B cell (primary cell): ENCODE measurements around the gene NCDN. TPM values are rescaled to one million over a fixed set of nuclear protein-coding genes. Genes with fewer than 3 reads are reported as not detected.

Source experiments
- ATAC-seq: fragments of 200-7000 bp; cut with Tn5 transposase; one replicate; pipeline ENCODE4 v1.10.0; 2021; ENCODE audit warnings: low read depth, mild to moderate bottlenecking, moderate number of reproducible peaks, moderate library complexity
- CTCF ChIA-PET: fragments of 350-600 bp; sonication (Branson Sonifier 250); formaldehyde crosslinking; loops from one replicate; lab custom pipeline; 2021; ENCODE audit warnings: antibody characterized with exemption, inconsistent platforms; lab: Charles Lee
- POLR2A ChIA-PET: fragments of 350-600 bp; sonication (Branson Sonifier 250); formaldehyde crosslinking; loops from one replicate; lab custom pipeline; 2021; ENCODE audit warnings: antibody characterized with exemption; lab: Charles Lee
- DNase-seq: peaks from one replicate; pipeline ENCODE4 v3.0.0; 2013
- H2AFZ ChIP-seq: 2 replicates; pipeline ENCODE4 v1.6.1; 2012; ENCODE audit warnings: mild to moderate bottlenecking, low read depth, low read length; ENCODE audit not compliant: insufficient read depth, poor library complexity, severe bottlenecking
- H3K27ac ChIP-seq, 2 donors: 1 replicate in 1 of 2; 2 replicates in 1 of 2; pipeline ENCODE4 v1.5.1; 2012 to 2013; ENCODE audit warnings: low read length in 2 of 2, mild to moderate bottlenecking in 2 of 2, moderate library complexity in 1 of 2
- H3K27me3 ChIP-seq, 4 experiments: fragments of 200-600 bp in 1 of 4; sonication (generic) in 1 of 4; replicated peaks in 1 of 4; 1 replicate in 2 of 4; 2 replicates in 2 of 4; pipeline versions ENCODE4 v1.6.1 to v1.7.0; 2013 to 2016; ENCODE audit warnings: low read length in 3 of 4, mild to moderate bottlenecking in 2 of 4, mixed read lengths in 1 of 4, moderate library complexity in 1 of 4; ENCODE audit not compliant: insufficient read depth in 4 of 4, control insufficient read depth in 3 of 4; ENCODE audit errors: control extremely low read depth in 1 of 4
- H3K36me3 ChIP-seq, 2 experiments: replicated peaks in 1 of 2; 1 replicate in 1 of 2; 2 replicates in 1 of 2; pipeline versions ENCODE4 v1.6.1 to v1.7.1; 2013; ENCODE audit warnings: low read length in 1 of 2; ENCODE audit not compliant: insufficient read depth in 2 of 2, control insufficient read depth in 1 of 2; ENCODE audit errors: control extremely low read depth in 1 of 2, extremely low read depth in 1 of 2
- H3K4me1 ChIP-seq, 2 donors: fragments of 200-600 bp in 1 of 2; sonication (generic) in 1 of 2; 1 replicate in 1 of 2; 2 replicates in 1 of 2; pipeline versions ENCODE4 v1.5.1 to v1.6.1; 2013 to 2017; ENCODE audit warnings: low read length in 2 of 2; ENCODE audit not compliant: control insufficient read depth in 2 of 2, insufficient read depth in 2 of 2
- H3K4me2 ChIP-seq: replicated peaks from 2 replicates; pipeline ENCODE3; 2012; ENCODE audit warnings: mild to moderate bottlenecking, low read depth, low read length; ENCODE audit not compliant: poor library complexity, severe bottlenecking
- H3K4me3 ChIP-seq, 5 experiments: fragments of 200-600 bp in 1 of 5; sonication (generic) in 1 of 5; 1 replicate in 3 of 5; 2 replicates in 2 of 5; pipeline versions ENCODE4 v1.5.1 to v1.7.0; 2011 to 2016; ENCODE audit warnings: low read length in 4 of 5, mild to moderate bottlenecking in 4 of 5, low read depth in 2 of 5, control low read depth in 1 of 5, moderate library complexity in 1 of 5; ENCODE audit not compliant: insufficient read depth in 1 of 5; ENCODE audit errors: control extremely low read depth in 1 of 5, extremely low read depth in 1 of 5
- H3K79me2 ChIP-seq: fragments of 200-600 bp; sonication (generic); one replicate; pipeline ENCODE4 v1.6.0; 2016; ENCODE audit warnings: low read length; ENCODE audit not compliant: control insufficient read depth, insufficient read depth
- H3K9ac ChIP-seq: fragments of 200-600 bp; sonication (generic); 2 replicates; pipeline ENCODE4 v1.6.1; 2017; ENCODE audit warnings: mild to moderate bottlenecking, low read length, moderate library complexity
- H3K9me3 ChIP-seq, 3 donors: one replicate each; pipeline versions ENCODE4 v1.6.1 to v1.7.1; 2013; ENCODE audit warnings: low read length in 2 of 3; ENCODE audit not compliant: control insufficient read depth in 2 of 3, insufficient read depth in 1 of 3; ENCODE audit errors: control extremely low read depth in 1 of 3
- H4K20me1 ChIP-seq: 2 replicates; pipeline ENCODE4 v1.6.0; 2012; ENCODE audit warnings: mild to moderate bottlenecking, low read length; ENCODE audit not compliant: insufficient read depth, control insufficient read depth, poor library complexity, severe bottlenecking
- H3K27ac Mint-ChIP-seq: one replicate; pipeline ENCODE4 v1.8.0; 2021; ENCODE audit warnings: mixed read lengths
- H3K27me3 Mint-ChIP-seq: one replicate; pipeline ENCODE4 v1.8.0; 2021; ENCODE audit warnings: mixed read lengths
- H3K4me1 Mint-ChIP-seq: one replicate; pipeline ENCODE4 v1.8.0; 2021; ENCODE audit warnings: mixed read lengths
- H3K4me3 Mint-ChIP-seq: one replicate; pipeline ENCODE4 v1.8.0; 2021; ENCODE audit warnings: mixed read lengths
- H3K9me3 Mint-ChIP-seq: one replicate; pipeline ENCODE4 v1.8.0; 2022; ENCODE audit warnings: mixed read lengths; ENCODE audit not compliant: insufficient read depth
- CTCF ChIP-seq: fragments of 200-600 bp; IDR thresholded peaks from one replicate; pipeline ENCODE4 v1.8.0; 2022; ENCODE audit warnings: antibody characterized with exemption, mild to moderate bottlenecking
- EZH2 ChIP-seq: IDR thresholded peaks from 2 replicates; pipeline ENCODE4 v1.6.1; 2012; ENCODE audit warnings: borderline replicate concordance, low read depth, mild to moderate bottlenecking, moderate library complexity, low read length; ENCODE audit not compliant: insufficient read depth, poor library complexity, severe bottlenecking
- WGBS: methylation state at CpG from one replicate; pipeline ENCODE4 v1.1.5; 2013; ENCODE audit warnings: missing lambda C conversion rate; ENCODE audit not compliant: insufficient coverage; 5-methylcytosine and 5-hydroxymethylcytosine counted together
- intact Hi-C: fragments of 100-400 bp; cut with micrococcal nuclease; formaldehyde crosslinking; loops from one replicate; pipeline ENCODE4 v1.10.0; 2022
- polyA plus RNA-seq: library from polyadenylated mRNA; depleted of rRNA; stranded (reverse); fragments of >200 nt; gene quantifications from 2 replicates; pipeline ENCODE4 v1.2.3, GENCODE V29; 2012
- total RNA-seq, 2 donors: library from RNA; stranded (reverse); fragments of 120-200 nt in 1 of 2; gene quantifications; 1 replicate in 1 of 2; 2 replicates in 1 of 2; pipeline versions ENCODE4 v1.2.3 to v1.2.4, GENCODE V29; 2013 to 2022

The NCDN gene
- total and polyA plus RNA-seq, 2 donors (not counting 1 experiment from before 2014, with no cell fraction given), result 13.6 to 19.8 TPM

GRCh38 chr1:35567947-35568558 lies 10.5 kb downstream of the NCDN start:
- Histone ChIP-seq H3K4me3 (no peak overlapping the region), H2AFZ (no peak overlapping the region), H3K79me2 (no peaks in the 10 kb centered on the region), H3K27ac (no peak overlapping the region), H3K4me2 (no peak overlapping the region), H3K27me3 (peaks cover 0 to 7% (median 3%) of the 10 kb centered on the region in 4 experiments), H3K9me3 (no peaks in the 10 kb centered on the region), H4K20me1 (peaks cover 7% of the 10 kb centered on the region), H3K4me1 (peaks cover 0 to 2% of the 10 kb centered on the region in 2 donors), H3K9ac (no peak overlapping the region), H3K36me3 (peaks cover 0 to 5% of the 10 kb centered on the region in 2 experiments)
- ChIA-PET POLR2A (interaction anchor here (0.6 to 0.7 kb wide), 2 partner anchors 11 to 262 kb away, joined by 3 to 11 read pairs; partner anchors contain the start of gene KIAA0319L), CTCF (interaction anchor here (0.7 to 10.5 kb wide), 28 partner anchors 8 to 258 kb away, joined by 3 to 126 read pairs (median 6); partner anchors contain the start of genes C1orf216, CLSPN, KIAA0319L and NCDN)
- Mint-ChIP-seq H3K4me1 (peaks cover 13% of the 10 kb centered on the region), H3K27ac (no peak overlapping the region), H3K27me3 (peaks cover 17% of the 10 kb centered on the region), H3K9me3 (no peaks in the 10 kb centered on the region), H3K4me3 (no peak overlapping the region)
- no peak for TF ChIP-seq EZH2
- no peak for TF ChIP-seq CTCF
- no peak for ATAC-seq
- intact Hi-C loops, result no loop called here
- no peak for DNase-seq
- 95% methylated on average over 9 of the region's 9 CpGs for WGBS

GRCh38 chr1:35568975-35569395 lies 11.4 kb downstream of the NCDN start:
- Histone ChIP-seq H4K20me1 (peaks cover 7% of the 10 kb centered on the region), H3K79me2 (no peaks in the 10 kb centered on the region), H3K36me3 (peaks cover 0 to 5% of the 10 kb centered on the region in 2 experiments), H2AFZ (no peak overlapping the region), H3K4me2 (no peak overlapping the region), H3K4me3 (no peak overlapping the region), H3K4me1 (peaks cover 6 to 8% of the 10 kb centered on the region in 2 donors), H3K27ac (no peak overlapping the region), H3K9me3 (no peaks in the 10 kb centered on the region), H3K27me3 (peaks cover 0 to 13% (median 6%) of the 10 kb centered on the region in 4 experiments), H3K9ac (no peak overlapping the region)
- Mint-ChIP-seq H3K4me3 (no peak overlapping the region), H3K27ac (no peak overlapping the region), H3K27me3 (peaks cover 17% of the 10 kb centered on the region), H3K9me3 (no peaks in the 10 kb centered on the region), H3K4me1 (peaks cover 15% of the 10 kb centered on the region)
- ChIA-PET POLR2A (no interaction called here), CTCF (interaction anchor here (0.6 to 10.5 kb wide), 38 partner anchors 9 to 257 kb away, joined by 3 to 126 read pairs (median 4); partner anchors contain the start of genes C1orf216, CLSPN, KIAA0319L and NCDN)
- ATAC-seq, result peak; percentile 77
- DNase-seq, result peak; percentile 77
- no peak for TF ChIP-seq EZH2
- peak; percentile 91 for TF ChIP-seq CTCF
- intact Hi-C loops, result loop anchor here (1.0 kb wide), 4 partner anchors 146 to 205 kb away; no protein-coding TSS in a partner anchor
- WGBS, result 14% methylated on average over 2 of the region's 4 CpGs
